Measurements from ENCODE around the gene PDE4D. TPM values are rescaled to one million over a fixed set of nuclear protein-coding genes. Genes with fewer than 3 reads are reported as not detected.

Gene PDE4D
- total RNA-seq, 1 experiment from 2014 or later: 34.2 TPM

DNA sequence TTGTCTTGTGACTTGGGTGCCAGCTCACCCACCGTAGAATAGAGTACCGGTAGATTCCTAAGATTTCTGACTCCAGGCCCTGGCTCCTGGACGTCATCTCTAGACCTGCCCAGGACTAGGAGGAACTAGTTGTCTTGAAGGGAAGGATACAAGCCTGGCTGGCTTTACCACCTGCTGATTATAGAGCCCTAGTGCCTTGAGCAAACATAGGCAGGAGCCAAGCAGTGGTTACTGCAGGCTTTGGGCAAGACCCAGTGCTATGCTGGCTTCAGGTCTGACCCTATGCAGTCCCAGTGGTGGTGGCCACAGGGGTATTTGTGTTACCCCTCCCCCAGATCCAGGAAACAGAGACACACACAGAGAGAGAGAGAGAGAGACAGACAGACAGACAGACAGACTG is 606.2 kb downstream of the PDE4D start:
- no peak for DNase-seq (ENCODE audit: low spot score)

GRCh38 chr5:59286510-59286909 is 607.0 kb downstream of the PDE4D start:
- no peak for DNase-seq (ENCODE audit: low spot score)

GRCh38 chr5:59285300-59286016 is 608.1 kb downstream of the PDE4D start:
- DNase-seq (ENCODE audit: low spot score): no peak

- DNase-seq (ENCODE audit: low spot score): no peak
Measured at GRCh38 chr5:59282726-59283125, 610.8 kb downstream of the PDE4D start.

DNA sequence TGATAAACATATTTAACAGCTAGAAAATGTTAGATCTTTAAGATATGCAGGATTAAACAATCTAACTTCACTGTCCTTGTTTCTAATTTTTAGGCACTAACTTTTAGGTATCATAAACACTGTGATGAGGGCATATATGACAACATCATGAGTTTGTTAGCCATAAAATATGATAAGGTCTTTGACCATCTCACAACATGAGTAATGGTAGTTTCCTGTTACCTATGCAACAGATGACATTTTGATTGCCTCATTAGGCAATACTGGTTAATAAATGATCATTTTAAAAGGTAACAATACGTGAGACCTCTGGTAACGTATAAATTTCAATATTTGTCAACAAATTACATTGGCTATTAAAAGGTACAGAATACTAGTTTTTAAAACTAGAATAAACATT is 613.5 kb downstream of the PDE4D start:
- no peak for DNase-seq (ENCODE audit: low spot score)

DNA sequence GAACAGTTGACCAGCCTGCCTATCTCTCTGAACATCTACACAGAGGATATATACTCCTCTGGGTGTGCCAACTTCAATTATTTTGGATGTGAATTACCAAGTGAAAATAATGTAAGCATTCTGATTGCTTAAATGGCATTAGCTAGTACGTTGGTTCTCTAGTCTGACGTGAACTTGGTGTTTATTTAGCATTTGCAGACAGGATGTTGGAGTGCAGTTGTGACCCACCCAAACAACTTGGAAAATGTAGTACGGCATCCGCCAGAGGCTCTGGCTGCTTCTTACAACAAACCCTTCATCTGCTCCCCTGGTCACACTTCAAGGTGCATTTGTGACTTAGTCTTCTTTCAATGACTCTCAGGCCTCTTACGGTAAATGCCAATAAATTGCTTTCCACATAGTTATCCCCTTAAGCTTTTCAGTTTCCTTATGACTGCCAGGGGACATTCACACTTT is 616.6 kb downstream of the PDE4D start:
- DNase-seq (ENCODE audit: low spot score): peak; percentile 64

DNA sequence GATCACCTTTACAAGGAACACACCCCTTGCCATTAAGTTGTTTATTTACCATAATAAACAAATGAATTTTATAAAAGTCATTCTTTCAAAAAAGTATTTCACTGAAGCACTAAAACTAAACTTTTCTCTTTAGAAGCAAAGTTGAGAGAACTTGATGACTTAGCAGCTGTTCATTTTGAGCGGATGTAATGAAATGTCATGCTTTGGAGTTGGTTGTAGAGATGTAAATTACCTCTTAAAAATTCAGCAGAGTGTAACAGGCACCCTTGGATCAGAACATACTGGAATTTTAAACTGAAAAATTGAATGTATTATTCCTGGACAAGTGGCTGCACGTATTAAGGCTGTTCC is 617.2 kb downstream of the PDE4D start:
- DNase-seq (ENCODE audit: low spot score): peak; percentile 16

- peak; percentile 81 for DNase-seq (ENCODE audit: low spot score)
Measured at GRCh38 chr5:59275510-59276324, 617.8 kb downstream of the PDE4D start.

GRCh38 chr5:59275170-59275509 is 618.4 kb downstream of the PDE4D start:
- DNase-seq (ENCODE audit: low spot score): no peak

DNA sequence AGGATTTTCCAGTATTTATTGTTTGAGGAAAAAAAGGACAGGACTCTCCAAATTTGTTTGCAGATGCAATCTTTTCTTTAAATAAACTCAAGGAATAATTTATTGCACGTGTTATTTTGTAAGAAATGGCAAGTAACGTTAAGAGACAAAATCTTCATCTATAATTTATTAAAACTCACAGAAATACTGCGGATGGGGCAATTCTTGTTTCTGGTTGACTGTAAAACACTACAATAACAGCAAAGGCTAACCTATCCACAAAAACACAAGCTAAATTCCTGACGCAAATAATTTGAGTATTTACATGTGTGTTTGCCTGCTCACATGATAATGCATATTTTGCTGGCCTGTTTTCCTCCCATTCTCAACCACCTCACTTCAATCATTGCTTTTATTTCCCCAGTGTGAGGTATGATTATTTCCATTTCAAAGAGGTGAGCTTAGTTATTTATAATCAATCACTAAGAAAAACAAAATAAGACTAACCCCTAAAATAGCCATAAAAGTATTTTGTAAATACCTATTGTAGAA is 619.4 kb downstream of the PDE4D start:
- no peak for DNase-seq (ENCODE audit: low spot score)

GRCh38 chr5:59272809-59273427 is 620.6 kb downstream of the PDE4D start:
- no peak for DNase-seq (ENCODE audit: low spot score)

DNA sequence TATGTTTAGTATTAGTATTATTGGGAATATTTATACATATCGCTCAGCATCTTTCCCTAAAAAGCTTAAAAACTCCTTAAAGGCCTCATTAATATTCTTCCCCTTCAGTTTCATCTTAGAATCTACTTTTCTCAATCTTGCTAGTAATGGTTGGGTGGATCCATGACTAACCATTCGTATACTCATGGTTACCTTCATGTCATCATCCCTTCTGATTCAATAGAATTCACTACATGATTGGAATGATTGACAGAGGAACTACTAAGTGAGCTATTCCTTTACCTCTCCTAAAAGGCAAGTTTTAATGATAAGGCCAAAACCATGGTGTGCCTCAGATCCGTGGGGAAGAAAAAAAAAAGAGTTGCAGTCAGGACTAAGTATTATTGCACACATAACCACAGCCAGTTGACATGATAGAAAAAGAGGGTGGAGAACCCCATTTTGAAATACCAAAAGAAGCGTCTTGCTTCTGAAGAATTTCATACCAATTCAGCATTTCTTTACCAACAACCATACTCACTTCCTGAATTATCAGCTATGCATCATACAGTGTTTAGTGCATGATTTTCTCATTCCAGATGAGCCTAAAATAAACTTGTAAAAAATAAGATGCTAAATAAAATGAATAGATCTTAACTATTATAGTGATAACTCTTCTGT is 624.6 kb downstream of the PDE4D start:
- no peak for DNase-seq (ENCODE audit: low spot score)

DNA sequence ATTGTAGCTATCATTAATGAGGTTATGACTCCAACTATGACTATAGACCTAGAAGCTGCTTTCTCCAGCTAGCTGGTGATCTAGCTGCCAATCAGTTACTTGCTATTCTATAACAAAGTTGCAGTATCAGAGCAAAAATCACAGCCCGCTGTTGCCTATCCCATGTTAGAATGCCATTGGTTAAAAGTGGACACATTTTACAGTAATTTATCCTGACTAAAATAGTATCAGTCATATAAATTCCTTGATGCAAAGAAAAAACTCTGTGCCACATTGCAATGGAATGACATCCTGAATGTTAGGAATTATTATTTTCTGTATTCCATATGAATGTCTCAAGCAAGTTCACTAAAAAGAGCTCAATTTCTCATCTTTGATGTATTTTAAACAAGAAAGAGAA is 626.5 kb downstream of the PDE4D start:
- DNase-seq (ENCODE audit: low spot score): no peak

- no peak for DNase-seq (ENCODE audit: low spot score)
Measured at GRCh38 chr5:59266410-59266809, 627.1 kb downstream of the PDE4D start.

DNA sequence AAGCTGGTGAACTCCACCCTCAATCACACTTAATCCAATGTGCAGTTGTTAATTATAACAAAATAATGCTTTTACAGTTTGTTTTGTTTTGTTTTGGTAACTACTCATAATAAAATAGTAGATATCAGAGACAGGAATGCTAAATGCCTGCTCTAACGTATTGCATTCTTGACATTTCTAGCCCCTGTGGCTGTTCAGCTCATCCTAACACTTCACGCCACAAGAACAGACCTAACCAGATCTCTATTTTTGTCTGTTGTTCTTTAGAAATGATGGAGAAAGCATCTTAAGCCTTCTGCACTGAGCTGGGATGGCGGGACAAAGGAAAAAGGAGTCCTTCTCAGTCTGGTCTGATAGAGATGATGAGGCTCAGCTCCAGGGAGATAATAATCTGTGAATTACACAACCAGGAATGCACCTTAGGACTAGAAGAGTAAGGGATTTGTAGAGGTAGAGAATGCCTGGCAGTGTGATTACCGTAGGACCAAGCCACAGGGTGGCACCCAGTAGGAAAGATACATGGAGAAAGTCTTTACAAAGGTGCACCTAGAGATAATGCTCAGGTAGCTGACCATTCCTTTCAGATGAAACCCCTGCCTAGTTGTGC is 628.8 kb downstream of the PDE4D start:
- DNase-seq (ENCODE audit: low spot score): no peak

DNA sequence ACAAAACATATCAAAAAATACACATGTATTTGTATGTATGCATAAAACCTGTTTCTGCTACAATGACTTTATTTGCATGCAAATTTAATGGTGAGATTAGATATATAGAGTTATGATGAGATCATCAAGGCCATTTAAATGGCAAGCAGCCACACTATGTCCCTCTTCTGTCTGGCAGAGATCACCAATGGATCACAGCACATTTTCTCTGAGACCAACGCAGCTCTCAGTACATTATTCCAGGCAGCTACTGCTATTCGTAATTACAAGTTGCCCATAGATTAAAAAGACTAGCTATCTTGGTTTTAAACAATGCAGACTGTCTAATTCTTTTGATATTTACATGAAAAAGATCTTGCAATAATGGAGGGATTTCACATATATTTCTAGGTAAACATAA is 629.5 kb downstream of the PDE4D start:
- no peak for DNase-seq (ENCODE audit: low spot score)

DNA sequence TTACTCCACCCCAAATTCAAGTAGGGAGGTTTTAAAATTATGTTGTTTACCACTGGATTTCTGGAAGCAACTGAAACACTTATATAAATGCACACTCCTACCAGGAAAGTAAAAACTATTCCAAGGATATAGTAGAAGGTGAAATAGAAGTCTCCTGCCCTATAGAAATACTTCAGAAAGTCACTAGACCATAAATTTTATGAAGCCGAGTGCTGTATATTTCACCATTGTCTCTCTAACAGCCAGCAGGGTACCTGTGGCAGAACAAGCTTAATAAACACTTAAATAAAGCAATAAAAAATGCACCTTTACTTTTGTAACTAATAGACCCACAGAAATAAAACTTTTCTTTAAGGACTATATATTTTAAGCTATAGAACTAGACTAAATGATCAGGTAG is 631.6 kb downstream of the PDE4D start:
- no peak for DNase-seq (ENCODE audit: low spot score)

GRCh38 chr5:59260973-59261372 is 632.6 kb downstream of the PDE4D start:
- no peak for DNase-seq (ENCODE audit: low spot score)

GRCh38 chr5:59260200-59260599 is 633.3 kb downstream of the PDE4D start:
- DNase-seq (ENCODE audit: low spot score): no peak

GRCh38 chr5:59259237-59259636 is 634.3 kb downstream of the PDE4D start:
- no peak for DNase-seq (ENCODE audit: low spot score)

GRCh38 chr5:59257488-59258400 is 635.8 kb downstream of the PDE4D start:
- no peak for DNase-seq (ENCODE audit: low spot score)
